GM19099 (cell line): ENCODE data around the gene TMEM143.

Experiments used
- POLR2A ChIP-seq: IDR thresholded peaks from 3 replicates; pipeline ENCODE4 v1.6.1; 2011; ENCODE audit warnings: low read depth; ENCODE audit not compliant: insufficient read length; ENCODE audit errors: extremely low read depth

The TMEM143 gene

GRCh38 chr19:48372904-48373303 is 9.2 kb upstream of the TMEM143 start:
- TF ChIP-seq POLR2A: no peak

- TF ChIP-seq POLR2A: no peak
Observed at GRCh38 chr19:48371367-48371766, 7.6 kb upstream of the TMEM143 start.

DNA sequence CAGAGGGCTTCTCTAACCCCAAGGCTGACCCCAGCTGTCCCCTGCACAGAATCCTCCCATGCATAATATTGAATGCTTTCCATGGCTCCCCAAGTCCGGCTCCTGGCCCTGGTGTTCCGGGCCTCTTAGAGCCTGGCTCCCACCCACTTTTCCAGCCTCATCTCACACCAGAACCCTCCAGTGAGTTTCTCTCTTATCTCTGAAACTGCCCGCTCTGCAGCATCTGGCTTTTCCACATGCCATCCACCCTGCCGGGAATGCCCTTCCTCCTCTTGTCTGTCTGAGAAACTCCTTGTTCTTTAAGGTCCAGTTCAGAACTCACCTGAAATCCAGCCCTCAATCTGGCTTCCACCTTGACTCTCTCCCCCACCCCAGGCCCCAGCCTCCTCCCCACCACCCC is 7.2 kb upstream of the TMEM143 start:
- TF ChIP-seq POLR2A: no peak

DNA sequence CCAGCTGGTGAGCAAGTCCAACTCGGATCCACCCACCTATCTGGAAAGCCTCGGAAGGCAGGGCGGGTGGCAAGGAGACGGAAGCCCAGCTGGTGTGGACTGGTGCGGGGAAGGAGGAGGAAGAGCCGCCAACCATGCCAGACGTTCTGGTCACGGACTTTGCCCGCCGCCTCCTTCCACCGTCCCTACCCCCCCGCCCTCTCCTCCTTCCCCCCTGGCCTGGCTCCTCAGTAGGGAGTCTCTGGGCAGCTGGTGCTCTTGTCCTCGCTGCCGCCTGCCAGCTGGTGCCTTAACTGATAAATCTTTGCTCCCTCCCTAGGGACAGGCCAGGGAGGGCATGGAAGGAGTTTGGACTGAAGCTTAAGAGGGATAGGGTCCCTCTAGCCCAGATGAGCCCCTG is 5.2 kb upstream of the TMEM143 start:
- TF ChIP-seq POLR2A: no peak

DNA sequence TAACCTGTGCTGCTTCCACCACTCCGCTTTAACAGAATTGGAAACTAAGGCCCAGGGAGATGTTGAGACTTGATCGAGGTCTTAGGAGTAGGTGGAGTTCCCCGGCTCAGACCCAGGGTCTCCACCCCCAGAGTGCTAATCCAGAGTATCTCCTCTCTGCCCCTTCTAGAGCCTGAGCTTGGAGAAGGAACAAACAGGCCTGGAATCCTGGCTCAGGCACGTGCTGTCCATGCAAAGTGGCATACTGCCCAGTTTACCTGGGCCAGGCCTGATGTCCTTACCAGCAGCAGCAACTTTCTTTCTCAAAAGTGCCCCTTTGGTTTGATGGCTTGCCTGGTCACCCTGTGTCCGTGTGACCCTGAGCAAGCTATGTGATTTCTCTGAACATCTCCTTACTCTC is 4.1 kb upstream of the TMEM143 start:
- no peak for TF ChIP-seq POLR2A

DNA sequence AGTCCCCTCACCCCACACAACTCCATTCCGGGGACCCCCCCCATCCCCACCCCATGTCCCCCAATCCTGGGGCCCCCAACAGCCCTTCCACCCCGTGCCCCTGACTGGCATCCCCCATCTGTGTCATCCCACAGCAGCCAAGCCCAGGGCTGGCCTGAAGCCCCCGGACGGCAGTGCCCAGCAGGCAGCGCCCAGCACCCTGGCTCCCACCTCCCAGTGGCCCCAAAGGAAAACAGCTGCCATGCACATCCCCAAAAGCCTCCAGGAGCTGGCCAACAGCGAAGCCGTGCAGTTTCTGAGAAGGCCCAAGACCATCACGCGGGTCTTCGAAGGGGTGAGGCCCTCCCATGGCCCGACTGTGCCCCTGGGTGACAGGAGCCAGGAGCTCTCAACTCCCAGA is 1.9 kb upstream of the TMEM143 start:
- no peak for TF ChIP-seq POLR2A

GRCh38 chr19:48364598-48365348 is 1.0 kb upstream of the TMEM143 start:
- no peak for TF ChIP-seq POLR2A

DNA sequence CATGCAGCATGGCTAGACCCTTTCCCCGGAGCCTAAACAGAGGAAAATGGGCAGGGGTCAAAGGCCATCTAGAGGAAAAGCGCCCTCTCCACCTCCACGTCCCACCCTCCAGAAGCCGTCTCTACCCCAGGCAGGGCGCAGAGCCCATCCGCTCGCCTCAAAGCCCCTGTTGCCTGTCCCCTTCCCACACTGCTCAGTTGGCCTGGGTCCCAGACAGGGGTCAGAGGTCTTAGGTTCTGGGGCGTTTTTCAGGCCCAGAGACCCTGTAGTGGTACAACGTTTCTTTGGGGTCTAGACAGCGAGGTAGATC is 285 bp downstream of the TMEM143 start:
- peak; percentile 29 for TF ChIP-seq POLR2A

GRCh38 chr19:48362716-48363499 is 832 bp downstream of the TMEM143 start:
- TF ChIP-seq POLR2A: peak; percentile 43

- TF ChIP-seq POLR2A: no peak
Observed at GRCh38 chr19:48361912-48362311, 1.8 kb downstream of the TMEM143 start.

GRCh38 chr19:48359123-48359522 is 4.6 kb downstream of the TMEM143 start:
- TF ChIP-seq POLR2A: no peak

GRCh38 chr19:48355365-48355954 is 8.3 kb downstream of the TMEM143 start:
- TF ChIP-seq POLR2A: no peak

DNA sequence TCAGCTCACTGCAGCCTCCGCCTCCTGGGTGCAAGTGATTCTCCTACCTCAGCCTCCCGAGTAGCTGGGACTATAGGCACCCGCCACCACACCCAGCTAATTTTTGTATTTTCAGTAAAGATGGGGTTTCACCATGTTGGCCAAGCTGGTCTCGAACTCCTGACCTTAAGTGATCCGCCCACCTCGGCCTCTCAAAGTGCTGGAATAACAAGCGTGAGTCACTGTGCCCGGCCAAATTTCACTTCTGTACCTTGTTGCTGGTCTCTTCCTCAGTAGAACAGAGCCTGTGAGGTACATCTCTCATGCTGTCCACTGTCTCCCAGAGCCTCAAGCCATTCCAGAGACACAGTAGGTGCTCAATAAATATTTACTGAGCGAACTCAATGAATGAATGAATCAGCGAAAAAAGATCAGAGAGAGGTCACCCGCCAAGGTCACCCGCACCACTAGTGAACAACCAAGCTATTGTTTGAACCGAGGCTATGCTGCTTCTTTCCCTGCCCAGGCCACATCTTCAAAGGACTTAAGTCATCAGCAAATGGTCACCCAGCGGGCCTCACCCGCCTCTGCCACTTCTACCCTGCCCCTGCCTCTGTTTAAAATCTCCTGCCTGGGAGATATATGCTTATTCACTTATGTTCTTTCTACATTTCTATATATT is 9.3 kb downstream of the TMEM143 start:
- TF ChIP-seq POLR2A: no peak

- TF ChIP-seq POLR2A: no peak
Observed at GRCh38 chr19:48353677-48354076, 10.1 kb downstream of the TMEM143 start.

- no peak for TF ChIP-seq POLR2A
Observed at GRCh38 chr19:48351341-48351752, 12.4 kb downstream of the TMEM143 start.
